NB4 (cell line): ENCODE data around the gene ENPP1.

ENCODE experiments used
- CTCF ChIP-seq: IDR thresholded peaks from one replicate; pipeline ENCODE4 v1.5.1; 2012; ENCODE audit warnings: low read depth, low read length
- POLR2A ChIP-seq: IDR thresholded peaks from 2 replicates; pipeline ENCODE4 v1.6.1; 2011; ENCODE audit warnings: mild to moderate bottlenecking; ENCODE audit not compliant: insufficient read length; ENCODE audit errors: extremely low read depth

- no peak for TF ChIP-seq CTCF
- TF ChIP-seq POLR2A, result no peak
Measured at GRCh38 chr6:131789219-131789618, 18.6 kb upstream of the ENPP1 start.
